Panc1 (cell line): ENCODE measurements around the gene NEK5.

Experiments
- REST ChIP-seq, 2 experiments: IDR thresholded peaks; 2 replicates each; pipeline ENCODE4 v1.6.1; 2011 to 2012; ENCODE audit warnings: low read depth in 2 of 2, control low read depth in 1 of 2, low read length in 1 of 2, mild to moderate bottlenecking in 1 of 2, moderate library complexity in 1 of 2; ENCODE audit not compliant: insufficient read depth in 1 of 2
- TF ChIP-seq, protein P1 (sequence below): fragments of 450-650 bp; IDR thresholded peaks from 2 replicates; pipeline ENCODE4 v1.5.1; 2017; ENCODE audit warnings: mild to moderate bottlenecking

GRCh38 chr13:52162279-52163101 lies 33.6 kb upstream of the NEK5 start:
- TF ChIP-seq, protein P1, sequence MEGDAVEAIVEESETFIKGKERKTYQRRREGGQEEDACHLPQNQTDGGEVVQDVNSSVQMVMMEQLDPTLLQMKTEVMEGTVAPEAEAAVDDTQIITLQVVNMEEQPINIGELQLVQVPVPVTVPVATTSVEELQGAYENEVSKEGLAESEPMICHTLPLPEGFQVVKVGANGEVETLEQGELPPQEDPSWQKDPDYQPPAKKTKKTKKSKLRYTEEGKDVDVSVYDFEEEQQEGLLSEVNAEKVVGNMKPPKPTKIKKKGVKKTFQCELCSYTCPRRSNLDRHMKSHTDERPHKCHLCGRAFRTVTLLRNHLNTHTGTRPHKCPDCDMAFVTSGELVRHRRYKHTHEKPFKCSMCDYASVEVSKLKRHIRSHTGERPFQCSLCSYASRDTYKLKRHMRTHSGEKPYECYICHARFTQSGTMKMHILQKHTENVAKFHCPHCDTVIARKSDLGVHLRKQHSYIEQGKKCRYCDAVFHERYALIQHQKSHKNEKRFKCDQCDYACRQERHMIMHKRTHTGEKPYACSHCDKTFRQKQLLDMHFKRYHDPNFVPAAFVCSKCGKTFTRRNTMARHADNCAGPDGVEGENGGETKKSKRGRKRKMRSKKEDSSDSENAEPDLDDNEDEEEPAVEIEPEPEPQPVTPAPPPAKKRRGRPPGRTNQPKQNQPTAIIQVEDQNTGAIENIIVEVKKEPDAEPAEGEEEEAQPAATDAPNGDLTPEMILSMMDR, result no peak
- TF ChIP-seq REST (IDR thresholded peaks at IDR 0.05; ENCODE audit: insufficient read depth in 1 of 2, low read depth in 2 of 2, low read length in 1 of 2), result no peak
